Dermis blood vessel endothelial cell (primary cell): ENCODE measurements around the gene BACH2. TPM values are rescaled to one million over a fixed set of nuclear protein-coding genes. Genes with fewer than 3 reads are reported as not detected.

Source experiments
- DNase-seq: peaks from one replicate; pipeline ENCODE4 v3.0.0; 2010
- total RNA-seq: library from RNA; depleted of rRNA; stranded (reverse); fragments of >200 nt; gene quantifications from 2 replicates; pipeline ENCODE4 v1.2.3, GENCODE V29; 2014

Gene BACH2
- total RNA-seq, 1 donor from 2014 or later: 1.2 TPM

GRCh38 chr6:90277302-90278011 lies 19.2 kb downstream of the BACH2 start:
- no peak for DNase-seq

- no peak for DNase-seq
Measured at GRCh38 chr6:90274451-90275030, 22.1 kb downstream of the BACH2 start.

- no peak for DNase-seq
Measured at GRCh38 chr6:90273863-90274262, 22.8 kb downstream of the BACH2 start.

- no peak for DNase-seq
Measured at GRCh38 chr6:90272895-90273294, 23.7 kb downstream of the BACH2 start.

- no peak for DNase-seq
Measured at GRCh38 chr6:90271831-90272230, 24.8 kb downstream of the BACH2 start.

- DNase-seq: no peak
Measured at GRCh38 chr6:90269334-90269733, 27.3 kb downstream of the BACH2 start.

- no peak for DNase-seq
Measured at GRCh38 chr6:90268178-90268577, 28.5 kb downstream of the BACH2 start.

GRCh38 chr6:90266905-90267621 lies 29.6 kb downstream of the BACH2 start:
- DNase-seq: no peak

- DNase-seq: no peak
Measured at GRCh38 chr6:90264561-90264960, 32.1 kb downstream of the BACH2 start.

- DNase-seq: no peak
Measured at GRCh38 chr6:90263633-90264032, 33.0 kb downstream of the BACH2 start.

- DNase-seq: no peak
Measured at GRCh38 chr6:90261801-90262200, 34.8 kb downstream of the BACH2 start.

- no peak for DNase-seq
Measured at GRCh38 chr6:90257486-90257738, 39.2 kb downstream of the BACH2 start.

- DNase-seq: peak; percentile 4
Measured at GRCh38 chr6:90256698-90257485, 39.8 kb downstream of the BACH2 start.

- no peak for DNase-seq
Measured at GRCh38 chr6:90253631-90254030, 43.0 kb downstream of the BACH2 start.

- DNase-seq: no peak
Measured at GRCh38 chr6:90251295-90251992, 45.2 kb downstream of the BACH2 start.

GRCh38 chr6:90250405-90250804 lies 46.2 kb downstream of the BACH2 start:
- no peak for DNase-seq

- DNase-seq: no peak
Measured at GRCh38 chr6:90249458-90249857, 47.2 kb downstream of the BACH2 start.

- DNase-seq: no peak
Measured at GRCh38 chr6:90249034-90249433, 47.6 kb downstream of the BACH2 start.

GRCh38 chr6:90247262-90247661 lies 49.4 kb downstream of the BACH2 start:
- DNase-seq: no peak

GRCh38 chr6:90241229-90241880 lies 55.3 kb downstream of the BACH2 start:
- DNase-seq: peak; percentile 6

GRCh38 chr6:90238496-90239266 lies 58.0 kb downstream of the BACH2 start:
- DNase-seq: no peak
